IMR-90 (cell line): ENCODE data around the gene ARID4A. TPM values are rescaled to one million over a fixed set of nuclear protein-coding genes. Genes with fewer than 3 reads are reported as not detected.

Experiments
- ATAC-seq: fragments of 200-7000 bp; cut with Tn5 transposase; 2 replicates; pipeline ENCODE4 v1.9.1; 2020; ENCODE audit warnings: low read depth, mild to moderate bottlenecking, moderate library complexity
- BruUV-seq: library from RNA; stranded (reverse); fragments of 400-500 nt; replicated peaks from 2 replicates; lab custom pipeline; 2021; lab: Mats Ljungman, UMichigan
- CTCF ChIA-PET: fragments of 300-600 bp; formaldehyde crosslinking; extraction: SDS; loops from one replicate; lab custom pipeline; 2021; ENCODE audit warnings: antibody characterized with exemption; lab: Yijun Ruan, JAX
- POLR2A ChIA-PET: fragments of 300-600 bp; sonication (Branson Sonifier 250); formaldehyde crosslinking; loops from one replicate; lab custom pipeline; 2022; ENCODE audit warnings: antibody characterized with exemption; ENCODE audit not compliant: unreplicated experiment; lab: Charles Lee
- DNase-seq: peaks from one replicate; pipeline ENCODE4 v3.0.0; 2013
- H2AFZ ChIP-seq: replicated peaks from 2 replicates; pipeline ENCODE3; 2013; ENCODE audit warnings: low read length, mild to moderate bottlenecking; ENCODE audit not compliant: poor library complexity
- H2AK5ac ChIP-seq: 2 replicates; pipeline ENCODE4 v1.6.1; 2013; ENCODE audit warnings: low read depth, low read length, inconsistent platforms
- H2AK9ac ChIP-seq: replicated peaks from 2 replicates; pipeline ENCODE3; 2013; ENCODE audit warnings: mild to moderate bottlenecking, low read depth, low read length, moderate library complexity; ENCODE audit not compliant: poor library complexity
- H2BK120ac ChIP-seq: 2 replicates; pipeline ENCODE4 v1.6.1; 2013; ENCODE audit warnings: low read depth, low read length, inconsistent platforms
- H2BK15ac ChIP-seq: 3 replicates; pipeline ENCODE4 v1.6.1; 2013; ENCODE audit warnings: low read depth, low read length, inconsistent platforms
- H2BK20ac ChIP-seq: 2 replicates; pipeline ENCODE4 v1.6.1; 2013; ENCODE audit warnings: low read depth, mild to moderate bottlenecking, inconsistent platforms, low read length, moderate library complexity
- H2BK5ac ChIP-seq: 2 replicates; pipeline ENCODE4 v1.6.1; 2013; ENCODE audit warnings: mild to moderate bottlenecking, low read depth, low read length, inconsistent platforms; ENCODE audit not compliant: poor library complexity, severe bottlenecking
- H3K14ac ChIP-seq: replicated peaks from 2 replicates; pipeline ENCODE4 v1.6.1; 2013; ENCODE audit warnings: low read depth, low read length, inconsistent platforms
- H3K18ac ChIP-seq: 2 replicates; pipeline ENCODE4 v1.6.1; 2013; ENCODE audit warnings: low read depth, low read length, control low read depth
- H3K23ac ChIP-seq: 2 replicates; pipeline ENCODE4 v1.6.1; 2013; ENCODE audit warnings: low read depth, low read length, inconsistent platforms
- H3K27ac ChIP-seq: 2 replicates; pipeline ENCODE4 v1.5.1; 2013; ENCODE audit warnings: mild to moderate bottlenecking, control low read depth, low read length; ENCODE audit not compliant: insufficient read depth
- H3K27me3 ChIP-seq: 2 replicates; pipeline ENCODE4 v1.6.1; 2013; ENCODE audit warnings: low read length; ENCODE audit not compliant: control insufficient read depth, insufficient read depth
- H3K36me3 ChIP-seq: 2 replicates; pipeline ENCODE4 v1.6.1; 2013; ENCODE audit warnings: low read length, mixed read lengths; ENCODE audit not compliant: control insufficient read depth, insufficient read depth
- H3K4ac ChIP-seq: 2 replicates; pipeline ENCODE4 v1.6.1; 2013; ENCODE audit warnings: low read depth, low read length, inconsistent platforms
- H3K4me1 ChIP-seq: 2 replicates; pipeline ENCODE4 v1.6.1; 2013; ENCODE audit warnings: low read length, mixed read lengths; ENCODE audit not compliant: control insufficient read depth, insufficient read depth
- H3K4me2 ChIP-seq: 2 replicates; pipeline ENCODE4 v1.6.1; 2013; ENCODE audit warnings: low read depth, mild to moderate bottlenecking, control low read depth, low read length, moderate library complexity
- H3K4me3 ChIP-seq: 2 replicates; pipeline ENCODE4 v1.5.1; 2013; ENCODE audit warnings: low read depth, mild to moderate bottlenecking, control low read depth, low read length, moderate library complexity; ENCODE audit not compliant: insufficient read depth
- H3K56ac ChIP-seq: 2 replicates; pipeline ENCODE4 v1.6.1; 2013; ENCODE audit warnings: low read length, inconsistent platforms; ENCODE audit not compliant: insufficient read depth; ENCODE audit errors: extremely low read depth
- H3K79me1 ChIP-seq, 2 experiments: 2 replicates each; pipeline ENCODE4 v1.6.1; 2013; ENCODE audit warnings: low read length in 2 of 2, inconsistent platforms in 1 of 2, low read depth in 1 of 2
- H3K9ac ChIP-seq: 2 replicates; pipeline ENCODE4 v1.6.1; 2013; ENCODE audit warnings: low read depth, low read length, control low read depth
- H3K9me1 ChIP-seq: 2 replicates; pipeline ENCODE4 v1.6.1; 2013; ENCODE audit warnings: low read length, inconsistent platforms; ENCODE audit not compliant: insufficient read depth
- H3K9me3 ChIP-seq: 2 replicates; pipeline ENCODE4 v1.6.1; 2013; ENCODE audit warnings: low read length; ENCODE audit not compliant: control insufficient read depth, insufficient read depth
- H4K20me1 ChIP-seq: 2 replicates; pipeline ENCODE4 v1.6.1; 2013; ENCODE audit warnings: low read length, inconsistent platforms; ENCODE audit not compliant: insufficient read depth
- H4K5ac ChIP-seq: 2 replicates; pipeline ENCODE4 v1.6.1; 2013; ENCODE audit warnings: mild to moderate bottlenecking, low read depth, low read length, control low read depth
- H4K8ac ChIP-seq, 2 experiments: 2 replicates each; pipeline ENCODE4 v1.6.1; 2013; ENCODE audit warnings: low read depth in 2 of 2, low read length in 2 of 2, control low read depth in 1 of 2, inconsistent platforms in 1 of 2
- H4K91ac ChIP-seq: 2 replicates; pipeline ENCODE4 v1.6.1; 2013; ENCODE audit warnings: low read depth, low read length, inconsistent platforms; ENCODE audit not compliant: insufficient read depth
- BHLHE40 ChIP-seq: fragments of 150-350 bp; IDR thresholded peaks from 2 replicates; pipeline ENCODE4 v1.6.1; 2016; ENCODE audit warnings: mild to moderate bottlenecking, low read depth, low read length
- CEBPB ChIP-seq: IDR thresholded peaks from 2 replicates; pipeline ENCODE4 v1.6.1; 2012; ENCODE audit warnings: low read depth, low read length, improper control_type of control experiment
- CHD1 ChIP-seq: IDR thresholded peaks from 2 replicates; pipeline ENCODE4 v1.6.1; 2012; ENCODE audit warnings: low read depth, low read length, improper control_type of control experiment
- FOS ChIP-seq: fragments of 150-350 bp; IDR thresholded peaks from 2 replicates; pipeline ENCODE4 v1.6.1; 2016; ENCODE audit warnings: low read depth, low read length
- MAFK ChIP-seq: IDR thresholded peaks from 2 replicates; pipeline ENCODE4 v1.6.1; 2012; ENCODE audit warnings: low read depth, low read length, improper control_type of control experiment
- MAZ ChIP-seq: IDR thresholded peaks from 2 replicates; pipeline ENCODE4 v1.6.1; 2012; ENCODE audit warnings: low read depth, mild to moderate bottlenecking, low read length, improper control_type of control experiment, moderate library complexity, borderline replicate concordance
- MXI1 ChIP-seq: IDR thresholded peaks from 2 replicates; pipeline ENCODE4 v1.6.1; 2012; ENCODE audit warnings: low read depth, mild to moderate bottlenecking, low read length, moderate library complexity, borderline replicate concordance
- NFE2L2 ChIP-seq: fragments of 150-350 bp; IDR thresholded peaks from 2 replicates; pipeline ENCODE4 v1.6.1; 2016; ENCODE audit warnings: low read depth, mild to moderate bottlenecking, low read length
- POLR2A ChIP-seq: IDR thresholded peaks from 2 replicates; pipeline ENCODE4 v1.6.1; 2012; ENCODE audit warnings: mild to moderate bottlenecking, low read depth, low read length
- RAD21 ChIP-seq: IDR thresholded peaks from 2 replicates; pipeline ENCODE4 v1.6.1; 2012; ENCODE audit warnings: low read length, improper control_type of control experiment
- RCOR1 ChIP-seq: IDR thresholded peaks from 2 replicates; pipeline ENCODE4 v1.6.1; 2012; ENCODE audit warnings: mild to moderate bottlenecking, low read length, improper control_type of control experiment; ENCODE audit not compliant: insufficient replicate concordance
- RFX5 ChIP-seq: IDR thresholded peaks from 2 replicates; pipeline ENCODE4 v1.8.0; 2012; ENCODE audit warnings: low read depth, mild to moderate bottlenecking, low read length, moderate library complexity
- SMC3 ChIP-seq: fragments of 150-350 bp; IDR thresholded peaks from 2 replicates; pipeline ENCODE4 v1.6.1; 2016; ENCODE audit warnings: low read depth, mild to moderate bottlenecking, antibody characterized with exemption, low read length, moderate library complexity
- dilution Hi-C: fragments of 300-500 bp; cut with HindIII; formaldehyde crosslinking; loops from one replicate; pipeline ENCODE4 v1.14.3; 2018; ENCODE audit warnings: low sequenced_read_pairs; ENCODE audit not compliant: unreplicated experiment
- in situ Hi-C: fragments of 300-500 bp; cut with MboI; formaldehyde crosslinking; loops from 3 replicates; pipeline ENCODE4 v1.14.3; 2019; ENCODE audit warnings: low sequenced_read_pairs, inconsistent platforms, mixed read lengths
- intact Hi-C: fragments of 100-400 bp; cut with micrococcal nuclease; formaldehyde crosslinking; loops from 2 replicates; pipeline ENCODE4 v1.10.0; 2022
- polyA plus RNA-seq, 3 experiments: library from polyadenylated mRNA; depleted of rRNA; stranded (reverse); fragments of >200 nt; gene quantifications; 2 replicates each; pipeline ENCODE4 v1.2.3, GENCODE V29; 2012; ENCODE audit warnings: low replicate concordance in 1 of 3
- total RNA-seq: library from RNA; depleted of rRNA; stranded (reverse); fragments of >200 nt; gene quantifications from 2 replicates; pipeline ENCODE4 v1.2.3, GENCODE V29; 2012
- TF ChIP-seq, protein P1 (sequence below): fragments of 150-350 bp; IDR thresholded peaks from 2 replicates; pipeline ENCODE4 v1.6.1; 2017; ENCODE audit warnings: mild to moderate bottlenecking, antibody characterized with exemption, low read length, low read depth
- TF ChIP-seq, protein P2 (sequence below): conservative IDR thresholded peaks from 2 replicates; pipeline ENCODE4 v1.5.1; 2012; ENCODE audit warnings: mild to moderate bottlenecking, low read depth, low read length, improper control_type of control experiment
- TF ChIP-seq, protein P3 (sequence below): fragments of 150-350 bp; IDR thresholded peaks from 2 replicates; pipeline ENCODE4 v1.6.1; 2016; ENCODE audit warnings: low read depth, mild to moderate bottlenecking, low read length, moderate library complexity, borderline replicate concordance

ARID4A gene
- total and polyA plus RNA-seq, 2 of the 4 experiments (the other 2 are of a cell fraction) = 3.3 to 3.8 TPM

DNA sequence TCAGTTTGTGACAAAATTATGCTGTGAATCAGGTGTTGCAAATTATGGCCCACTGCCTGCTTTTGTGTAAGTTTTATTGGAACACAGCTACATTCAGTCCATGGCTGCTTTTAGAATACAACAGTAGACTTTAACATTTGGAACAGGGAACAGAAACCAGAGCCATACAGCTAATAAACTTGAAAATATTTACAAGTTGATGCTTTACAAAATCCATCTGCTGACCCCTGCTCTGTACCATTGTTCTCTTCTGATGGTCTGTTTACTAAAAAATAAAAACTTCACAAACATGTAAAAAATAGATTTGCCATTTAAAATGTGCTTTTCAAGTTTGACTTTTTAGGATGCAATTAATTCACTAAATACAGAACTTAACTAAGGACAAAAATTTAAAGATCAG is 33.0 kb upstream of the ARID4A start:
- no peak overlapping the region for H2BK15ac ChIP-seq
- H3K9ac ChIP-seq = no peak overlapping the region
- POLR2A ChIA-PET = no interaction called here

More for the DNA sequence above, 33.0 kb upstream of the ARID4A start:
- H3K4ac ChIP-seq = no peak overlapping the region
- no peak overlapping the region for H2AFZ ChIP-seq
- H3K4me2 ChIP-seq = no peak overlapping the region
- H4K5ac ChIP-seq = no peak overlapping the region
- H2AK9ac ChIP-seq = no peak overlapping the region
- H2AK5ac ChIP-seq = no peak overlapping the region
- H3K4me3 ChIP-seq = no peak overlapping the region
- H2BK5ac ChIP-seq = no peak overlapping the region
- no peak overlapping the region for H2BK20ac ChIP-seq
- H3K4me1 ChIP-seq = no peaks in the 10 kb centered on the region
- H3K23ac ChIP-seq = no peak overlapping the region
- H3K36me3 ChIP-seq = peaks cover 54% of the 10 kb centered on the region
- H3K14ac ChIP-seq = no peak overlapping the region
- H3K27ac ChIP-seq = no peak overlapping the region
- no peak for DNase-seq
- no peak overlapping the region for H4K8ac ChIP-seq
- in situ Hi-C loops (no loop called here), intact Hi-C loops (no loop called here), dilution Hi-C loops (no loop called here)
- no peak overlapping the region for H3K56ac ChIP-seq
- no peak for ATAC-seq
- H2BK120ac ChIP-seq = no peak overlapping the region
- no peak overlapping the region for H3K18ac ChIP-seq
- H3K9me3 ChIP-seq = no peaks in the 10 kb centered on the region
- H3K27me3 ChIP-seq = no peaks in the 10 kb centered on the region
- no peak overlapping the region for H4K91ac ChIP-seq
- H3K79me1 ChIP-seq = peaks cover 3 to 41% of the 10 kb centered on the region in 2 experiments; a peak in 2 of 4 replicates
- H3K9me1 ChIP-seq = no peaks in the 10 kb centered on the region
- TF ChIP-seq POLR2A (no peak), CEBPB (no peak), MXI1 (no peak), RFX5 (no peak), BHLHE40 (no peak), CHD1 (no peak), SMC3 (no peak), RAD21 (no peak), MAFK (no peak), FOS (no peak), MAZ (no peak), NFE2L2 (no peak), RCOR1 (no peak)
- TF ChIP-seq, protein P1, sequence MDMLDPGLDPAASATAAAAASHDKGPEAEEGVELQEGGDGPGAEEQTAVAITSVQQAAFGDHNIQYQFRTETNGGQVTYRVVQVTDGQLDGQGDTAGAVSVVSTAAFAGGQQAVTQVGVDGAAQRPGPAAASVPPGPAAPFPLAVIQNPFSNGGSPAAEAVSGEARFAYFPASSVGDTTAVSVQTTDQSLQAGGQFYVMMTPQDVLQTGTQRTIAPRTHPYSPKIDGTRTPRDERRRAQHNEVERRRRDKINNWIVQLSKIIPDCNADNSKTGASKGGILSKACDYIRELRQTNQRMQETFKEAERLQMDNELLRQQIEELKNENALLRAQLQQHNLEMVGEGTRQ = no peak
- TF ChIP-seq, protein P2, sequence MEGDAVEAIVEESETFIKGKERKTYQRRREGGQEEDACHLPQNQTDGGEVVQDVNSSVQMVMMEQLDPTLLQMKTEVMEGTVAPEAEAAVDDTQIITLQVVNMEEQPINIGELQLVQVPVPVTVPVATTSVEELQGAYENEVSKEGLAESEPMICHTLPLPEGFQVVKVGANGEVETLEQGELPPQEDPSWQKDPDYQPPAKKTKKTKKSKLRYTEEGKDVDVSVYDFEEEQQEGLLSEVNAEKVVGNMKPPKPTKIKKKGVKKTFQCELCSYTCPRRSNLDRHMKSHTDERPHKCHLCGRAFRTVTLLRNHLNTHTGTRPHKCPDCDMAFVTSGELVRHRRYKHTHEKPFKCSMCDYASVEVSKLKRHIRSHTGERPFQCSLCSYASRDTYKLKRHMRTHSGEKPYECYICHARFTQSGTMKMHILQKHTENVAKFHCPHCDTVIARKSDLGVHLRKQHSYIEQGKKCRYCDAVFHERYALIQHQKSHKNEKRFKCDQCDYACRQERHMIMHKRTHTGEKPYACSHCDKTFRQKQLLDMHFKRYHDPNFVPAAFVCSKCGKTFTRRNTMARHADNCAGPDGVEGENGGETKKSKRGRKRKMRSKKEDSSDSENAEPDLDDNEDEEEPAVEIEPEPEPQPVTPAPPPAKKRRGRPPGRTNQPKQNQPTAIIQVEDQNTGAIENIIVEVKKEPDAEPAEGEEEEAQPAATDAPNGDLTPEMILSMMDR = no peak
- TF ChIP-seq, protein P3, sequence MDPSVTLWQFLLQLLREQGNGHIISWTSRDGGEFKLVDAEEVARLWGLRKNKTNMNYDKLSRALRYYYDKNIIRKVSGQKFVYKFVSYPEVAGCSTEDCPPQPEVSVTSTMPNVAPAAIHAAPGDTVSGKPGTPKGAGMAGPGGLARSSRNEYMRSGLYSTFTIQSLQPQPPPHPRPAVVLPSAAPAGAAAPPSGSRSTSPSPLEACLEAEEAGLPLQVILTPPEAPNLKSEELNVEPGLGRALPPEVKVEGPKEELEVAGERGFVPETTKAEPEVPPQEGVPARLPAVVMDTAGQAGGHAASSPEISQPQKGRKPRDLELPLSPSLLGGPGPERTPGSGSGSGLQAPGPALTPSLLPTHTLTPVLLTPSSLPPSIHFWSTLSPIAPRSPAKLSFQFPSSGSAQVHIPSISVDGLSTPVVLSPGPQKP = no peak
- CTCF ChIA-PET = no interaction called here
- peaks cover 9% of the 10 kb centered on the region; the same call in 1 of the 2 replicates for H4K20me1 ChIP-seq
- BruUV-seq = no TSS peak
